Gastroesophageal sphincter (tissue), 3 donors: ENCODE data around the gene NR4A3.

ENCODE experiments used
- EP300 ChIP-seq: sonication (generic); formaldehyde crosslinking; IDR thresholded peaks from one replicate; pipeline ENCODE4 v1.6.1; 2017; ENCODE audit warnings: antibody characterized with exemption, mild to moderate bottlenecking
- POLR2A ChIP-seq, 2 donors: fragments of 450-650 bp; IDR thresholded peaks; one replicate each; pipeline ENCODE4 v1.6.1; 2017; ENCODE audit warnings: antibody characterized with exemption in 2 of 2, mild to moderate bottlenecking in 2 of 2, moderate library complexity in 1 of 2
- TF ChIP-seq, protein P1 (sequence below), 4 experiments: fragments of 200-600 bp in 2 of 4; fragments of 450-650 bp in 2 of 4; sonication (generic) in 1 of 4; IDR thresholded peaks; one replicate each; pipeline ENCODE4 v1.5.1; 2017 to 2019; ENCODE audit warnings: antibody characterized with exemption in 4 of 4, mild to moderate bottlenecking in 2 of 4, moderate library complexity in 2 of 4

DNA sequence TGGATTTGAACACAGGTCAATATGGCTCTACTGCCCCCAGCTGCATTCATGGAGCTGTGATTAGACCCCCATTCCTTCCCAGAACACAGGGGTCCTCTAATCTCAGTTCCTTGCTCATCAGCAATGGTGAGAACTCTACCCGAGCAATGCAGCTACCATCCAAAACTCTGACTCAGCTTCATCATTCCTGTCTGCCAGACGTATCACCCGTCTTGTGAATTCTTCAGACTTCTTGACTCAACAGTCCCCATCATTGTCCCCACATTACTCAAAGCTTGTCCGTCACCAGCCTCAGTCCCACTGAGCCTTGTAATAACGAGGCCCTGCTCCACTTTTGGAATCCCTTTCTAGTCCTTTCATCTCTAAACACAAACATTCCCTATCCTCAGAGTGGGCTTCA, 48.4 kb downstream of the NR4A3 start:
- no peak for TF ChIP-seq EP300
- TF ChIP-seq, protein P1, sequence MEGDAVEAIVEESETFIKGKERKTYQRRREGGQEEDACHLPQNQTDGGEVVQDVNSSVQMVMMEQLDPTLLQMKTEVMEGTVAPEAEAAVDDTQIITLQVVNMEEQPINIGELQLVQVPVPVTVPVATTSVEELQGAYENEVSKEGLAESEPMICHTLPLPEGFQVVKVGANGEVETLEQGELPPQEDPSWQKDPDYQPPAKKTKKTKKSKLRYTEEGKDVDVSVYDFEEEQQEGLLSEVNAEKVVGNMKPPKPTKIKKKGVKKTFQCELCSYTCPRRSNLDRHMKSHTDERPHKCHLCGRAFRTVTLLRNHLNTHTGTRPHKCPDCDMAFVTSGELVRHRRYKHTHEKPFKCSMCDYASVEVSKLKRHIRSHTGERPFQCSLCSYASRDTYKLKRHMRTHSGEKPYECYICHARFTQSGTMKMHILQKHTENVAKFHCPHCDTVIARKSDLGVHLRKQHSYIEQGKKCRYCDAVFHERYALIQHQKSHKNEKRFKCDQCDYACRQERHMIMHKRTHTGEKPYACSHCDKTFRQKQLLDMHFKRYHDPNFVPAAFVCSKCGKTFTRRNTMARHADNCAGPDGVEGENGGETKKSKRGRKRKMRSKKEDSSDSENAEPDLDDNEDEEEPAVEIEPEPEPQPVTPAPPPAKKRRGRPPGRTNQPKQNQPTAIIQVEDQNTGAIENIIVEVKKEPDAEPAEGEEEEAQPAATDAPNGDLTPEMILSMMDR (IDR thresholded peaks at IDR 0.05), result no peak
- TF ChIP-seq POLR2A (IDR thresholded peaks at IDR 0.05), result no peak
